Cardiac muscle cell (in vitro differentiated cells and primary cell): ENCODE data around the gene GCM1. TPM values are rescaled to one million over a fixed set of nuclear protein-coding genes. Genes with fewer than 3 reads are reported as not detected.

Experiments used
- DNase-seq, 2 donors: peaks; one replicate each; pipeline versions ENCODE4 v3.0.0 to v3.0.0-alpha.2; 2010 to 2017; ENCODE audit warnings: low read depth in 1 of 2, low spot score in 1 of 2
- H3K27ac ChIP-seq: fragments of 200-600 bp; sonication (generic); 2 replicates; pipeline ENCODE4 v1.5.1; 2016
- H3K27me3 ChIP-seq: fragments of 200-600 bp; sonication (generic); 2 replicates; pipeline ENCODE4 v1.6.0; 2016; ENCODE audit warnings: control low read depth
- H3K36me3 ChIP-seq: fragments of 200-600 bp; sonication (generic); 2 replicates; pipeline ENCODE4 v1.5.1; 2016; ENCODE audit warnings: control low read depth
- H3K4me1 ChIP-seq: fragments of 200-600 bp; sonication (generic); 2 replicates; pipeline ENCODE4 v1.8.1; 2017; ENCODE audit warnings: low read depth, mild to moderate bottlenecking, mixed run types
- H3K4me3 ChIP-seq: fragments of 200-600 bp; sonication (generic); 2 replicates; pipeline ENCODE4 v1.5.1; 2016; ENCODE audit warnings: mild to moderate bottlenecking
- H3K9me3 ChIP-seq: fragments of 200-600 bp; sonication (generic); 2 replicates; pipeline ENCODE4 v1.5.1; 2017; ENCODE audit warnings: low read depth, mild to moderate bottlenecking, control low read depth
- CTCF ChIP-seq: IDR thresholded peaks from 2 replicates; pipeline ENCODE4 v1.5.1; 2012; ENCODE audit warnings: low read depth, mild to moderate bottlenecking, low read length
- polyA plus RNA-seq: library from polyadenylated mRNA; unstranded; fragments of >200 nt; fragmentation: Nextera tagmentation; extraction: Ambion mirVana; gene quantifications from 2 replicates; pipeline ENCODE4 v1.2.1, GENCODE V29; 2016
- total RNA-seq: library from RNA; depleted of rRNA; stranded (reverse); fragments of >200 nt; gene quantifications from 2 replicates; pipeline ENCODE4 v1.2.3, GENCODE V29; 2016

GCM1 gene
- total and polyA plus RNA-seq, 2 experiments from 2014 or later: not detected

GRCh38 chr6:53134601-53135235 is 13.9 kb downstream of the GCM1 start:
- Histone ChIP-seq H3K36me3 (no peaks in the 10 kb centered on the region), H3K27me3 (no peaks in the 10 kb centered on the region), H3K4me1 (peaks cover 7% of the 10 kb centered on the region), H3K9me3 (no peaks in the 10 kb centered on the region), H3K27ac (no peak overlapping the region), H3K4me3 (no peak overlapping the region)
- peak in 1 of 2 donors; percentile 26 for DNase-seq
- TF ChIP-seq CTCF: no peak

- Histone ChIP-seq H3K27me3 (no peaks in the 10 kb centered on the region), H3K4me3 (no peak overlapping the region), H3K36me3 (no peaks in the 10 kb centered on the region), H3K27ac (no peak overlapping the region), H3K4me1 (peaks cover 7% of the 10 kb centered on the region), H3K9me3 (no peaks in the 10 kb centered on the region)
- TF ChIP-seq CTCF: no peak
- no peak for DNase-seq
Measured at GRCh38 chr6:53133961-53134360, 14.7 kb downstream of the GCM1 start.

- Histone ChIP-seq H3K4me1 (peaks cover 7% of the 10 kb centered on the region), H3K4me3 (no peak overlapping the region), H3K27ac (no peak overlapping the region), H3K9me3 (no peaks in the 10 kb centered on the region), H3K36me3 (no peaks in the 10 kb centered on the region), H3K27me3 (no peaks in the 10 kb centered on the region)
- no peak for TF ChIP-seq CTCF
- DNase-seq: no peak
Measured at GRCh38 chr6:53130569-53131290, 17.9 kb downstream of the GCM1 start.

GRCh38 chr6:53128842-53129241 is 19.8 kb downstream of the GCM1 start:
- Histone ChIP-seq H3K4me1 (no peaks in the 10 kb centered on the region), H3K36me3 (no peaks in the 10 kb centered on the region), H3K27me3 (no peaks in the 10 kb centered on the region), H3K27ac (no peak overlapping the region), H3K9me3 (no peaks in the 10 kb centered on the region), H3K4me3 (no peak overlapping the region)
- no peak for TF ChIP-seq CTCF
- DNase-seq: no peak

- Histone ChIP-seq H3K27me3 (no peaks in the 10 kb centered on the region), H3K4me3 (no peak overlapping the region), H3K9me3 (no peaks in the 10 kb centered on the region), H3K27ac (no peak overlapping the region), H3K36me3 (no peaks in the 10 kb centered on the region), H3K4me1 (no peaks in the 10 kb centered on the region)
- no peak for DNase-seq
- no peak for TF ChIP-seq CTCF
Measured at GRCh38 chr6:53125276-53125675, 23.4 kb downstream of the GCM1 start.
